COLO668 (cell line): ENCODE data around the gene RGS7BP.

ENCODE experiments used
- DNase-seq: peaks from one replicate; lab custom pipeline; 2025; ENCODE audit not compliant: unreplicated experiment; lab: John Stamatoyannopoulos, UW

The RGS7BP gene

GRCh38 chr5:64505769-64506566 lies at the start of gene RGS7BP:
TSS of gene RGS7BP (plus strand) at chr5:64506015. CDS start at chr5:64506625, 610 bp downstream.
- DNase-seq, result peak; percentile 64

GRCh38 chr5:64457846-64458245 lies 48.0 kb upstream of the RGS7BP start:
- DNase-seq, result no peak

GRCh38 chr5:64458948-64459347 lies 46.9 kb upstream of the RGS7BP start:
- DNase-seq, result no peak

GRCh38 chr5:64462391-64462790 lies 43.4 kb upstream of the RGS7BP start:
- no peak for DNase-seq

GRCh38 chr5:64486163-64486562 lies 19.7 kb upstream of the RGS7BP start:
- DNase-seq, result no peak

GRCh38 chr5:64487283-64487682 lies 18.5 kb upstream of the RGS7BP start:
- DNase-seq, result no peak

GRCh38 chr5:64489857-64490256 lies 16.0 kb upstream of the RGS7BP start:
- DNase-seq, result no peak

GRCh38 chr5:64497386-64497785 lies 8.4 kb upstream of the RGS7BP start:
- no peak for DNase-seq

GRCh38 chr5:64502196-64502595 lies 3.6 kb upstream of the RGS7BP start:
- DNase-seq, result no peak

- DNase-seq, result no peak
Observed at GRCh38 chr5:64506567-64507263, 900 bp downstream of the RGS7BP start.

- no peak for DNase-seq
Observed at GRCh38 chr5:64507264-64507605, 1.4 kb downstream of the RGS7BP start.

GRCh38 chr5:64509828-64510227 lies 4.0 kb downstream of the RGS7BP start:
- no peak for DNase-seq

- no peak for DNase-seq
Observed at GRCh38 chr5:64513492-64513891, 7.7 kb downstream of the RGS7BP start.

GRCh38 chr5:64514612-64515011 lies 8.8 kb downstream of the RGS7BP start:
- DNase-seq, result no peak

- no peak for DNase-seq
Observed at GRCh38 chr5:64516216-64516615, 10.4 kb downstream of the RGS7BP start.

GRCh38 chr5:64518793-64519192 lies 13.0 kb downstream of the RGS7BP start:
- DNase-seq, result no peak

GRCh38 chr5:64519263-64519662 lies 13.4 kb downstream of the RGS7BP start:
- DNase-seq, result no peak

- DNase-seq, result no peak
Observed at GRCh38 chr5:64526734-64527439, 21.1 kb downstream of the RGS7BP start.

- DNase-seq, result no peak
Observed at GRCh38 chr5:64530076-64530475, 24.3 kb downstream of the RGS7BP start.

GRCh38 chr5:64532212-64532611 lies 26.4 kb downstream of the RGS7BP start:
- no peak for DNase-seq

- peak; percentile 11 for DNase-seq
Observed at GRCh38 chr5:64532657-64533056, 26.8 kb downstream of the RGS7BP start.

- DNase-seq, result no peak
Observed at GRCh38 chr5:64534033-64534432, 28.2 kb downstream of the RGS7BP start.
